GM19324 (cell line): ENCODE results near the gene FZD8.

Experiments used
- ATAC-seq: cut with Tn5 transposase; IDR thresholded peaks from one replicate; pipeline ENCODE4 v1.9.1; 2021; ENCODE audit warnings: mild to moderate bottlenecking, moderate library complexity; ENCODE audit not compliant: unreplicated experiment, low FRiP score

The FZD8 gene

DNA sequence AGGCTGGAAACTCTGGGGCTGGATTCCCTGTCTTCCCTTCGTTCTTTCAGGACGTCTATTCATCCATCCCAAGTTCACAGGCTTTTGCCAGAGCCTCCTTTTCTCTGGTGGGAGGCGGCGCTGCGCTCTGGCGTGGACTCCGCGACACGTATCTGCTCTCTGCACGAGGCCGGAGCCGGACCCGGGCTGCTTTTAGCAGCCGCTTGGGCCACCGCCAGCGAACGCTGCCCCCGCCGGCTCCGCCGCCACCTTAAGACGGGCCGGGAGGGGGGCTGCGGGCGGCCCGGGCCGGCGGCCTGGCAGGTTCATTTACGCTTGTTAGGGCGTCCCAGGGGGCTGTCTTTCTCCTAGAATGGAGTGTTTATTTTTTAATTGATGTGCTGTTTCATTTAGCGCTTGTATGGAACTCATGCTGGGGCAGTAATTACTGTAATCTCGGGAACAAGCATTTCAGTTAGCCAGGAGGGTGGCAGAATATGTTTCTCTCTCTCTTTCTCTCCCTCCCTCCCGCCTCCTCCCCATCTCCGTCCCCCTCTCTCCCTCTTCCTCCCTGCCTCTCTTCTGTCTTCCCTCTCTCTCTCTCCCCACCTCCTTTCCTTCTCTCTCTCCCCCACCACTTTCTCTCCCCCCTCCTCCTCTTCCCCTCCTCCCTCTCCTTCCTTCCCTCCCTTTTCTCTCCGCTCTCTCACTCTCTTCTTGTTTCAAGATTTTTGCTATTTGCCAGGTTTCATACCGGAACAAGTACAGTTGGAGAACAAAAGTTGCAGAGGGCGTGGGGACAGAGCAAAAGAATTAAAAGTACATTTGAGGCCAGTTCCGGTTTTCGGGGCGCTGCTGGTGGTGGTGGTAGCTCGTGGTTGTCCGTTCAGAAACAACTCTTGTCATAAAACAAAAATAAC lies 1.3 kb upstream of the FZD8 start:
- no peak for ATAC-seq

DNA sequence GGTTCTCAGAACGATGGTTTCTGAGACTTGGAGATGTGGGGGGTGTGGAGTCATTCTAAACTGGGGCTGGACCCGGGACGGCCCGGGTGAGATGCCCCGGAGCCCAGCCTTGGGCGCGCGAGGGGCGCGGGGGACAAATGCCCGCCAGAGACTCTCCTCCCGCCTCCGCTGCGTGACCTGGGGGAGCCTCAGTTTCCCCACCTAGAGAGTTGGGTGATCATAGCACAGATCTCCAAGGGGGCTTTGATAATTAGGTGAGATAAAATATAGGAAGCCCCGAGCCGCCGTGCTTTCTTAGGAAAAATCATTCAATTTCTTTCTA lies 658 bp upstream of the FZD8 start:
- ATAC-seq = no peak

- ATAC-seq = peak; percentile 26
These were observed 441 bp downstream of the FZD8 start for GRCh38 chr10:35641676-35642034.

- peak; percentile 36 for ATAC-seq
These were observed 983 bp downstream of the FZD8 start for GRCh38 chr10:35640951-35641675.

DNA sequence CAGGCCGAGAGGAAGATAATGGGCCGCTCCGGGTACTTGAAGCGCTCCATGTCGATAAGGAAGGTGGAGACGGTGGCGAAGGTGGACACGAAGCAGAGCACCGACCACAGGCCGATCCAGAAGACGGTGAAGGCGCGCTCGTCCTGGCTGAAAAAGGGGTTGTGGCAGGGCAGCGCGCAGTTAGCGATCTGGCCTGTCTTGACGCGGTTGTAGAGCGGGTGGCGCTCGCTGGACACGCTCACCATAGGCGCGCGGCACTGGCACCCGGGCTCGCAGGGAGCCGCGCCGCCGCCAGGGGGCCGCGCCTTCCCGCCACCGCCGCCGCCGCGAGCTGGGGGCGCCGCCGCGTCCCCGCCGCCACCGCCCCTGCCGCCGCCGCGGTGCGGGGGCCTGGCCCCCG lies 1.6 kb downstream of the FZD8 start:
- ATAC-seq = peak; percentile 36

- ATAC-seq = no peak
These were observed 2.2 kb downstream of the FZD8 start for GRCh38 chr10:35639728-35640401.

GRCh38 chr10:35639021-35639727 lies 2.9 kb downstream of the FZD8 start:
- no peak for ATAC-seq

DNA sequence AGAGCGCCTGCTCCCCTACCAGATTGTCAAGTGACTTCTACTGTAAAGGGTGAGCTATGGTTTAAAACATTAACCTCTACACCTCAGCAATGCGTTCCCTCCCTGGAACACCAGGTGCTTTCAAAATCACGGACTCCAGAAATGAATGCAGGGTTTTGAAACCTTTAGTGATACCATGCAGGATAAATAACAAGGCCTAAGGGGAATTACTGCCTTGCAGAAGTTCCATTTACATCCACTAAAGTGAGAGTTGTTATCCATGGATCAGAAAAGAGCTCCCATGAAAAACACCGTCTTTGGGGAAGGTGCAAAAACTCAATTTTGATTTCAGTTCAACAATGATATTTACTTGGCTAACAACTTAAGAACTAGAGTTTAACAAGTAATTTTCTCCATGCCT lies 4.0 kb downstream of the FZD8 start:
- ATAC-seq = no peak

DNA sequence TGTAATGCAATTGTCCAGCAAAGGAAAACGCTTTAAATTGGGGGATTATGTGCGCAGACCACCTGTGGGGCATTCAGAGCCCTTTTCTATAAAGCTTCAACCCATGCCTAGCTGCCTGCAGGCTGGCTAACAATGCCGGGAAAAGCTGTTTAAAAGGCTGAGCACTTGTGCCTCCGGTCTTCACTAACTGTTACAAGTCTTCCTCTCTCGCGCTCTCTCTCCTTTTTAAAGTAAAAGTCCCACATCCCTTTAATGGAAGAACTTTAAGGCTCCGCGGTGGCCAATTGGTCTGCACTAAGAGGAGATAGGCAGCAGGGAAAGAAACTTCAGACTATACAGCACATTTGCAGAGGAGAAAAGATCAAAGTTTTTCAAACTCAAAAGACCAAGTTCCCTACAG lies 4.6 kb downstream of the FZD8 start:
- ATAC-seq = no peak

DNA sequence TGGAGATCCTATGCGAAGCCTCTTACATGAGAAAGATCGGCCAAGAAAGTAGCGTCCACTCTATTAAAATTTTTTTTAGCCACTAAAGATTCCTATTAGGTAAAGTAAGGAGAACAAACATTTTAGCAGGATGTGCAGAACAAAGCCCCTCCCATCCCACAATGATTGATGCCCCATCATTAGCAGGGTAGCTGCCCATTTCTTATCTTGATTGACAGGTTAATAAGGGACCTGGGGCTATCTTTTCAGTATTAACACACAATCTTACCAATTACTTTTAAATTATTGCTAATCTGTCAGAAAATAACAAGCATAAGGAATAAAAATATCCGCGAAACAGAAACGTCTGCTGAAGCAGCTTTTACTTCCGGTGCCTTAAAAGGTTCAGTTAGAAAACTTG lies 5.1 kb downstream of the FZD8 start:
- ATAC-seq = no peak

- ATAC-seq = no peak
These were observed 6.5 kb downstream of the FZD8 start for GRCh38 chr10:35635576-35635975.

GRCh38 chr10:35633006-35633980 lies 8.8 kb downstream of the FZD8 start:
- ATAC-seq = no peak

GRCh38 chr10:35632027-35632426 lies 10.1 kb downstream of the FZD8 start:
- no peak for ATAC-seq

GRCh38 chr10:35631404-35631803 lies 10.7 kb downstream of the FZD8 start:
- ATAC-seq = no peak

GRCh38 chr10:35626971-35627507 lies 15.1 kb downstream of the FZD8 start:
- no peak for ATAC-seq

- ATAC-seq = no peak
These were observed 27.8 kb downstream of the FZD8 start for GRCh38 chr10:35614312-35614711.

GRCh38 chr10:35613597-35614226 lies 28.4 kb downstream of the FZD8 start:
- no peak for ATAC-seq

- ATAC-seq = no peak
These were observed 29.0 kb downstream of the FZD8 start for GRCh38 chr10:35613107-35613440.
